MCF 10A (cell line): Measurements from ENCODE around the gene GDF7. TPM values are rescaled to one million over a fixed set of nuclear protein-coding genes. Genes with fewer than 3 reads are reported as not detected.

Source experiments
- BruUV-seq: library from RNA; stranded (reverse); fragments of 400-500 nt; replicated peaks from 2 replicates; lab custom pipeline; 2021; lab: Mats Ljungman, UMichigan
- CTCF ChIA-PET: fragments of 300-600 bp; sonication (Branson Sonifier 250); formaldehyde crosslinking; extraction: SDS; loops from one replicate; lab custom pipeline; 2021; ENCODE audit warnings: antibody characterized with exemption, inconsistent platforms; lab: Yijun Ruan, JAX
- POLR2A ChIA-PET: fragments of 300-600, 350-650 bp; sonication (Branson Sonifier 250); formaldehyde crosslinking; extraction: SDS; loops from one replicate; lab custom pipeline; 2020; ENCODE audit warnings: antibody characterized with exemption, inconsistent platforms; lab: Yijun Ruan, JAX
- DNase-seq: peaks from one replicate; pipeline ENCODE4 v3.0.0-alpha.2; 2018; ENCODE audit not compliant: unreplicated experiment
- H3K27ac Mint-ChIP-seq: one replicate; pipeline ENCODE4 v1.8.0; 2022; ENCODE audit warnings: mild to moderate bottlenecking, low read depth, mixed read lengths; ENCODE audit not compliant: unreplicated experiment
- H3K27me3 Mint-ChIP-seq: one replicate; pipeline ENCODE4 v1.8.0; 2022; ENCODE audit warnings: mixed read lengths; ENCODE audit not compliant: insufficient read depth, unreplicated experiment
- H3K36me3 Mint-ChIP-seq: one replicate; pipeline ENCODE4 v1.8.0; 2022; ENCODE audit warnings: mild to moderate bottlenecking, moderate library complexity, mixed read lengths; ENCODE audit not compliant: insufficient read depth, unreplicated experiment
- H3K4me1 Mint-ChIP-seq: one replicate; pipeline ENCODE4 v1.8.0; 2022; ENCODE audit warnings: mixed read lengths; ENCODE audit not compliant: insufficient read depth, unreplicated experiment
- H3K4me3 Mint-ChIP-seq: one replicate; pipeline ENCODE4 v1.8.0; 2022; ENCODE audit warnings: mild to moderate bottlenecking, moderate library complexity, mixed read lengths; ENCODE audit not compliant: unreplicated experiment
- H3K9me3 Mint-ChIP-seq: one replicate; pipeline ENCODE4 v1.8.0; 2022; ENCODE audit warnings: mixed read lengths; ENCODE audit not compliant: unreplicated experiment
- intact Hi-C: fragments of 100-400 bp; cut with micrococcal nuclease; formaldehyde crosslinking; loops from 2 replicates; pipeline ENCODE4 v1.14.1; 2022
- total RNA-seq: library from RNA; stranded (reverse); gene quantifications from 2 replicates; pipeline ENCODE4 v1.2.3, GENCODE V29; 2022
- TF ChIP-seq, protein P1 (sequence below): fragments of 200-600 bp; IDR thresholded peaks from one replicate; pipeline ENCODE4 v1.8.0; 2022; ENCODE audit warnings: antibody characterized with exemption, mild to moderate bottlenecking; ENCODE audit not compliant: unreplicated experiment

GDF7 gene
- total RNA-seq, 1 experiment from 2014 or later: not detected

GRCh38 chr2:20656561-20656960 lies 10.4 kb upstream of the GDF7 start:
- no peak overlapping the region for H3K4me3 Mint-ChIP-seq
- intact Hi-C loops: no loop called here
- CTCF ChIA-PET: interaction anchor here (0.5 to 2.6 kb wide), 5 partner anchors 57 to 461 kb away, joined by 3 to 12 read pairs (median 4); no protein-coding TSS in a partner anchor
- H3K9me3 Mint-ChIP-seq: no peaks in the 10 kb centered on the region
- BruUV-seq: no TSS peak
- H3K4me1 Mint-ChIP-seq: peaks cover 7% of the 10 kb centered on the region
- peaks cover 25% of the 10 kb centered on the region for H3K27me3 Mint-ChIP-seq
- H3K27ac Mint-ChIP-seq: no peak overlapping the region
- DNase-seq: no peak
- no peaks in the 10 kb centered on the region for H3K36me3 Mint-ChIP-seq
- POLR2A ChIA-PET: no interaction called here
- TF ChIP-seq, protein P1, sequence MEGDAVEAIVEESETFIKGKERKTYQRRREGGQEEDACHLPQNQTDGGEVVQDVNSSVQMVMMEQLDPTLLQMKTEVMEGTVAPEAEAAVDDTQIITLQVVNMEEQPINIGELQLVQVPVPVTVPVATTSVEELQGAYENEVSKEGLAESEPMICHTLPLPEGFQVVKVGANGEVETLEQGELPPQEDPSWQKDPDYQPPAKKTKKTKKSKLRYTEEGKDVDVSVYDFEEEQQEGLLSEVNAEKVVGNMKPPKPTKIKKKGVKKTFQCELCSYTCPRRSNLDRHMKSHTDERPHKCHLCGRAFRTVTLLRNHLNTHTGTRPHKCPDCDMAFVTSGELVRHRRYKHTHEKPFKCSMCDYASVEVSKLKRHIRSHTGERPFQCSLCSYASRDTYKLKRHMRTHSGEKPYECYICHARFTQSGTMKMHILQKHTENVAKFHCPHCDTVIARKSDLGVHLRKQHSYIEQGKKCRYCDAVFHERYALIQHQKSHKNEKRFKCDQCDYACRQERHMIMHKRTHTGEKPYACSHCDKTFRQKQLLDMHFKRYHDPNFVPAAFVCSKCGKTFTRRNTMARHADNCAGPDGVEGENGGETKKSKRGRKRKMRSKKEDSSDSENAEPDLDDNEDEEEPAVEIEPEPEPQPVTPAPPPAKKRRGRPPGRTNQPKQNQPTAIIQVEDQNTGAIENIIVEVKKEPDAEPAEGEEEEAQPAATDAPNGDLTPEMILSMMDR: no peak

- H3K4me1 Mint-ChIP-seq: peaks cover 7% of the 10 kb centered on the region
- POLR2A ChIA-PET: interaction anchor here (0.6 kb wide), 1 partner anchor 77 kb away, joined by 3 read pairs; no protein-coding TSS in a partner anchor
- TF ChIP-seq, protein P1: no peak
- BruUV-seq: no TSS peak
- peaks cover 25% of the 10 kb centered on the region for H3K27me3 Mint-ChIP-seq
- H3K9me3 Mint-ChIP-seq: no peaks in the 10 kb centered on the region
- no peak overlapping the region for H3K4me3 Mint-ChIP-seq
- CTCF ChIA-PET: interaction anchor here (0.6 to 1.5 kb wide), 3 partner anchors 208 to 381 kb away, joined by 4 to 5 read pairs (median 4); no protein-coding TSS in a partner anchor
- DNase-seq: no peak
- intact Hi-C loops: no loop called here
- no peak overlapping the region for H3K27ac Mint-ChIP-seq
- H3K36me3 Mint-ChIP-seq: no peaks in the 10 kb centered on the region
These were observed 9.3 kb upstream of the GDF7 start for GRCh38 chr2:20657522-20658235.

DNA sequence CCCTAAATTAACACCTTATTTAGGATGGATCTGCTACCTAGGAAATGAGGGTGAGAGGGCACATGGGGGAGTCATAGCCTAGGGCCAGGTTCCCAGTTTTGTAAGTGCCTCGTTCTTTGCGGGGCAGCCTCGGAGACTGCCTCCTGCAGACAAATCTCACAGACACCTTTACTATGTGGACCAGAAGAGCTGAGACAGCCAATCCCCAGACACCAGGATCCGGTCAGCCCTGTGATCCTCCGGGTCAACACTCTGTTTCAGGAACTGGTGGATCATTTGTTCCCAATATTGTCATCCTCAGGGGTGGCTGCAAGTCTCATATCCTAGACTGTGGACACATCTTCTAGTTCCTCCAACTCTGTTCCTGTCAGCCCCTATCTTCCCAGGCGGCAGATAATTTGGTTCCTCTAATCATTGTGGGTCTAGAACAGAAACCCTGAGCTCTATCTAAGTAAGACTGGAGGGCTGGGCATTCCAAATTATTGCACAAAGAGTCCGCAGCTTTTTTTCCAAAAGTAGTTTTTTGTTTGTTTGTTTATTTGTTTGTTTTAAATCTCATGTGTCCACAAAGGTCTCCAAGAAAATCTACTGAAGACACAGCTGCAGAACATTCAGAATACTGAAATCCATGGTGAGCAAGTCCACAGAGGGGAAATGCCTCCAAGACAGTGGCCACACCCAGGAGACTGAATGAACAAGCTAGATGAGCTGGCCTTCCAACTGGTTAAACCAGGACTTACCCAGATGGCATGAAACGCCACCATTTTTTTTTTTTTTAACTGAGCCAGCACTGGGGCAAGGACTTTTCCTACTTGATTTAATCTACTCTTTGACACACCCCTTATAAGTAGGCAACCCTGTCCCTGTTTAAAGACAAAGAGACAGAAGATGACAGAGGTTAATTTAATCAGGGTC lies 6.2 kb upstream of the GDF7 start:
- CTCF ChIA-PET: interaction anchor here (0.5 to 8.0 kb wide), 94 partner anchors 9 to 1515 kb away, joined by 3 to 132 read pairs (median 5); partner anchors contain the start of gene HS1BP3

More for the DNA sequence above, 6.2 kb upstream of the GDF7 start:
- TF ChIP-seq, protein P1: no peak
- H3K27me3 Mint-ChIP-seq: peaks cover 40% of the 10 kb centered on the region
- H3K36me3 Mint-ChIP-seq: peaks cover 6% of the 10 kb centered on the region
- POLR2A ChIA-PET: interaction anchor here (0.7 to 1.9 kb wide), 6 partner anchors 9 to 304 kb away, joined by 3 to 6 read pairs (median 4); partner anchors contain the start of gene HS1BP3
- H3K4me3 Mint-ChIP-seq: no peak overlapping the region
- no TSS peak for BruUV-seq
- no peak for DNase-seq
- H3K4me1 Mint-ChIP-seq: peaks cover 7% of the 10 kb centered on the region
- intact Hi-C loops: loop anchor here (1.0 to 2.0 kb wide), 5 partner anchors 120 to 504 kb away; no protein-coding TSS in a partner anchor
- no peak overlapping the region for H3K27ac Mint-ChIP-seq
- no peaks in the 10 kb centered on the region for H3K9me3 Mint-ChIP-seq
